Measurements from ENCODE around the gene ATXN7L1.
"Not testable (repeated sequence)": the region's sequence is repeated elsewhere in the genome, so short reads cannot be mapped to it uniquely, and the experiment has no call there.

The ATXN7L1 gene

GRCh38 chr7:105743351-105744090, 132.9 kb downstream of the ATXN7L1 start:
- DNase-seq (ENCODE audit: low spot score): no peak

- DNase-seq (ENCODE audit: low spot score): no peak
Observed at GRCh38 chr7:105742787-105743186, 133.6 kb downstream of the ATXN7L1 start.

GRCh38 chr7:105741982-105742381, 134.4 kb downstream of the ATXN7L1 start:
- DNase-seq (ENCODE audit: low spot score): no peak

- no peak for DNase-seq (ENCODE audit: low spot score)
Observed at GRCh38 chr7:105738133-105738532, 138.3 kb downstream of the ATXN7L1 start.

GRCh38 chr7:105734233-105734632, 142.2 kb downstream of the ATXN7L1 start:
- no peak for DNase-seq (ENCODE audit: low spot score)

- DNase-seq (ENCODE audit: low spot score): no peak
Observed at GRCh38 chr7:105731042-105731441, 145.4 kb downstream of the ATXN7L1 start.

- DNase-seq (ENCODE audit: low spot score): no peak
Observed at GRCh38 chr7:105728028-105728427, 148.4 kb downstream of the ATXN7L1 start.

GRCh38 chr7:105724688-105725087, 151.7 kb downstream of the ATXN7L1 start:
- DNase-seq (ENCODE audit: low spot score): no peak

GRCh38 chr7:105723572-105723971, 152.8 kb downstream of the ATXN7L1 start:
- no peak for DNase-seq (ENCODE audit: low spot score)

GRCh38 chr7:105721571-105722104, 154.8 kb downstream of the ATXN7L1 start:
- no peak for DNase-seq (ENCODE audit: low spot score)

- DNase-seq (ENCODE audit: low spot score): no peak
Observed at GRCh38 chr7:105719919-105720318, 156.5 kb downstream of the ATXN7L1 start.

GRCh38 chr7:105719395-105719794, 157.0 kb downstream of the ATXN7L1 start:
- DNase-seq (ENCODE audit: low spot score): no peak

GRCh38 chr7:105718511-105718925, 157.9 kb downstream of the ATXN7L1 start:
- DNase-seq (ENCODE audit: low spot score): no peak

- no peak for DNase-seq (ENCODE audit: low spot score)
Observed at GRCh38 chr7:105715528-105715927, 160.9 kb downstream of the ATXN7L1 start.

GRCh38 chr7:105713488-105714465, 162.6 kb downstream of the ATXN7L1 start:
- DNase-seq (ENCODE audit: low spot score): no peak

- no peak for DNase-seq (ENCODE audit: low spot score)
Observed at GRCh38 chr7:105712877-105713276, 163.5 kb downstream of the ATXN7L1 start.

GRCh38 chr7:105711726-105712402, 164.5 kb downstream of the ATXN7L1 start:
- DNase-seq (ENCODE audit: low spot score): no peak

GRCh38 chr7:105710720-105711119, 165.7 kb downstream of the ATXN7L1 start:
- DNase-seq (ENCODE audit: low spot score): not testable (repeated sequence)

GRCh38 chr7:105708763-105709080, 167.7 kb downstream of the ATXN7L1 start:
- no peak for DNase-seq (ENCODE audit: low spot score)

- DNase-seq (ENCODE audit: low spot score): no peak
Observed at GRCh38 chr7:105707967-105708762, 168.2 kb downstream of the ATXN7L1 start.

GRCh38 chr7:105707381-105707780, 169.0 kb downstream of the ATXN7L1 start:
- DNase-seq (ENCODE audit: low spot score): no peak

Measured in left forelimb (tissue), 1 donor.